HEK293T (cell line): Measurements from ENCODE around the gene MAGEB4.
A peak's percentile ranks its signal among the peaks of the same experiment; 100 is the strongest.

Source experiments
- CTCF ChIA-PET: fragments of 350-600 bp; formaldehyde crosslinking; extraction: SDS; loops from one replicate; lab custom pipeline; 2021; ENCODE audit warnings: antibody characterized with exemption, inconsistent platforms; lab: Yijun Ruan, JAX
- POLR2A ChIA-PET: fragments of 350-600 bp; formaldehyde crosslinking; extraction: SDS; loops from one replicate; lab custom pipeline; 2020; ENCODE audit warnings: antibody characterized with exemption, inconsistent platforms; lab: Yijun Ruan, JAX
- DNase-seq: peaks from one replicate; pipeline ENCODE4 v3.0.0; 2012; ENCODE audit warnings: mixed read lengths; ENCODE audit errors: extremely low spot score
- ARNT ChIP-seq: fragments of 450-650 bp; IDR thresholded peaks from 2 replicates; pipeline ENCODE4 v1.6.1; 2017; ENCODE audit warnings: mild to moderate bottlenecking
- BHLHE40 ChIP-seq: fragments of 450-650 bp; IDR thresholded peaks from 2 replicates; pipeline ENCODE4 v1.6.1; 2016; ENCODE audit warnings: mild to moderate bottlenecking, moderate library complexity, borderline replicate concordance
- CTBP1 ChIP-seq: fragments of 450-650 bp; IDR thresholded peaks from 2 replicates; pipeline ENCODE4 v1.6.1; 2016; ENCODE audit warnings: borderline replicate concordance
- ELF4 ChIP-seq: fragments of 450-650 bp; IDR thresholded peaks from 2 replicates; pipeline ENCODE4 v1.6.1; 2017; ENCODE audit warnings: antibody characterized with exemption
- FOXA1 ChIP-seq: fragments of 450-650 bp; IDR thresholded peaks from 2 replicates; pipeline ENCODE4 v1.6.1; 2016; ENCODE audit warnings: mild to moderate bottlenecking
- FOXK2 ChIP-seq: fragments of 450-650 bp; IDR thresholded peaks from 2 replicates; pipeline ENCODE4 v1.6.1; 2016; ENCODE audit warnings: mild to moderate bottlenecking
- FOXM1 ChIP-seq: fragments of 450-650 bp; IDR thresholded peaks from 2 replicates; pipeline ENCODE4 v1.6.1; 2017; ENCODE audit warnings: mild to moderate bottlenecking, borderline replicate concordance
- HDGF ChIP-seq: fragments of 450-650 bp; IDR thresholded peaks from 2 replicates; pipeline ENCODE4 v1.6.1; 2017; ENCODE audit warnings: antibody characterized with exemption, borderline replicate concordance
- L3MBTL2 ChIP-seq: fragments of 450-650 bp; conservative IDR thresholded peaks from 2 replicates; pipeline ENCODE4 v1.6.1; 2016; ENCODE audit warnings: mild to moderate bottlenecking
- LEF1 ChIP-seq: fragments of 450-650 bp; IDR thresholded peaks from 2 replicates; pipeline ENCODE4 v1.6.1; 2017; ENCODE audit warnings: mild to moderate bottlenecking, borderline replicate concordance
- NFRKB ChIP-seq: fragments of 450-650 bp; IDR thresholded peaks from 2 replicates; pipeline ENCODE4 v1.6.1; 2016; ENCODE audit warnings: mild to moderate bottlenecking, moderate library complexity
- PKNOX1 ChIP-seq: fragments of 450-650 bp; IDR thresholded peaks from 2 replicates; pipeline ENCODE4 v1.6.1; 2016
- SP1 ChIP-seq: fragments of 450-650 bp; IDR thresholded peaks from 2 replicates; pipeline ENCODE4 v1.6.1; 2017
- SUZ12 ChIP-seq: fragments of 450-650 bp; IDR thresholded peaks from 2 replicates; pipeline ENCODE4 v1.6.1; 2016; ENCODE audit warnings: mild to moderate bottlenecking
- TARDBP ChIP-seq: fragments of 450-650 bp; IDR thresholded peaks from 2 replicates; pipeline ENCODE4 v1.6.1; 2016
- ZNF384 ChIP-seq: fragments of 450-650 bp; IDR thresholded peaks from 2 replicates; pipeline ENCODE4 v1.6.1; 2016

MAGEB4 gene

DNA sequence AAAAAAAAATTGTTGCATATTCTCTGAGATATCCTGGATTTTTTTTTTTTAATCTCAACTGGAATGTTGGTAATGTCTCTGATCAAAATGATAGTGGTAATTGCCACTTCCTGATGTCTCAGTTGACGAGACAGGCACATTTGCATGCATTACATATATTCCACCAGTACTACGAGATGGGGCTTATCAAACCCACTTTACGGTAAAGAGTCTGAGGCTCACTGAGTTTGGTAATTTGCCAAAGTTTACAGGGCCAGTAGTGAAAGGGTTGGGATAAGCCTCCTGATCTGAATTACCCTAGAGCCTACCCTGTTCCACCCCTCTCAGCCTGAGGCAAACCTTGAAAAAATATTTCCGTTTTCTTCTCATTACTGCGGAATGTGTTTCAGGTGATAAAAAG is 21.1 kb upstream of the MAGEB4 start:
- CTCF ChIA-PET, result no interaction called here
- POLR2A ChIA-PET, result no interaction called here
- DNase-seq, result no peak
- TF ChIP-seq SUZ12 (no peak), HDGF (no peak), FOXA1 (no peak), TARDBP (no peak), PKNOX1 (no peak), ELF4 (no peak), NFRKB (no peak)

- DNase-seq, result no peak
- TF ChIP-seq HDGF (no peak), ARNT (no peak), BHLHE40 (no peak), ZNF384 (no peak), SUZ12 (no peak), L3MBTL2 (no peak), NFRKB (no peak), TARDBP (no peak), FOXA1 (no peak), FOXK2 (no peak), FOXM1 (no peak)
- ChIA-PET POLR2A (no interaction called here), CTCF (no interaction called here)
These were observed 17.3 kb upstream of the MAGEB4 start for GRCh38 chrX:30224536-30224935.

DNA sequence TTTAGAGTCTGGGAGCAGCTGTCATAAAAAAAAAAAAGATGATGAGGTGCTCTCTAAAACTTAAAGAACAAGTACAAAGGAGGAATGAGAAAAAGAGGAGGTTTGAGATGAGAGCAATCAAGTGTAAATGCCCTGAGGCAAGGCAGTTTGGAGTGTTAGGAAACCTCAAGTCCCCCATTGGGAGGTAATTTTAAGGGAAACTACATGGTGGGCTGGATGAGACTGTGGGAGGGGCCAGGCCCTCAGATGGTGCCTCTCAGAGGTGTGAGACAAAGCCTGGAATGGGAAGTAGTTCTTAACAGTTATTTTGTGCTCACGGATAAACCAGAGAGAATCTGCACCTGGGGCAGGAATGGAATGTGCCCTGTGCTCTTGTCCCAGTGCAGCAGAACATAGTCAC is 13.3 kb upstream of the MAGEB4 start:
- no peak for TF ChIP-seq CTBP1
- TF ChIP-seq SP1, result no peak
- TF ChIP-seq NFRKB, result no peak
- TF ChIP-seq ELF4, result no peak
- no peak for TF ChIP-seq FOXM1
- TF ChIP-seq ARNT, result no peak
- no peak for TF ChIP-seq BHLHE40
- ChIA-PET POLR2A (no interaction called here), CTCF (no interaction called here)
- DNase-seq, result no peak

DNA sequence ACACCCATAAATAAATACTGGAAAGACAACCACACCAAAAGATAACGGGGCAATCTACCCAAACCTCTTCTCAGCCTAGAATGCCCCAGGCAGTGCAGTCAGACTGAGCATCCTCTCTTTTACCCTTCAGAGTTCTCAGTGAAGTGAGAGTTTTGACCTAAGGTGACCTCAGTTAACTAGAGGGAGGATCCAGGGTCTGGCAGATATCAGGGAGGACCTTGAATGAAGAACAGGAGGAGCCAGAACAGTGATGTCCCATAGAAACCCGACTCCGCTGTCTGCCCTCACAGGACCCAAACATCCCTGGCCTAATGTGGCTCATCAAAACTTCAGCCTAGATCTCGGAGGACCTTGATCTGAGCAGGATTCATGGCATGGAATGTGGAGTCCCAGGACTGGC is 11.4 kb upstream of the MAGEB4 start, which contains the start of gene MAGEB3:
TSS of gene MAGEB3 (plus strand) at position 263 of the 400 bp plus-strand sequence. CDS start 5,268 bp downstream, outside the sequence.
- no peak for TF ChIP-seq BHLHE40
- DNase-seq, result no peak
- ChIA-PET CTCF (no interaction called here), POLR2A (no interaction called here)

DNA sequence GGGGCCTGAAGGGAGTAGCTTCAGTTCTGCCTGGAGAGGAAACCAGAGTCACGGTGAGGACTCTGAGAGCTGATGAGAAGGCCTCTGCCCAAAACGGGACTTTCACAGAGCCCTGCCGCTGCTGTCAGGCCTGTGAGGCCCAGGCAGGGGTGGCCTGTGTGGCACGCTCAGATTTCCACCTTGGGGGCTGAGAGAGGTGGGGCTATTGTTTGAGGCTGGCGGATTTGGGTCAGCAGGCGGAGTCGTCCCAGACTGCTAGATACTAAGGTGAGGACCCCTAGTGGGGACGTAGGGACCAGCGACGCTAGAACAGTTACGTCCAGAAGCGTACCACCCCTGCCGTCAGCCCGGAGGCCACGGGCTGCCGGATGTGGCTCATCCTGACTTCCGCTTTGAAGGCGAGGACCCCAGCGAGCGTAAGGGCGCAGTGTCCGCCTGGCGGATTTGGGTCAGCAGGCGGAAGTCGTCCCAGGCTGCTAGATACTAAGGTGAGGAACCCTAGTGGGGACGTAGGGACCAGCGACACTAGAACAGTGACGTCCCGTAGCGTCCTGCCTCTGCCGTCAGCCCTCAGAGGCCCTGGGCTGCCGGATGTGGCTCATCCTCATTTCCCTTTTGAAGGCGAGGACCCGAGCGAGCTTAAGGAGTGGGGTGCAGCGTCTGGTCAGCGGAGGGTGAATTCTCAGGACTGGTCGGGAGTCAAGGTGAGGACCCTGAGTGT is 5.1 kb downstream of the MAGEB4 start, which contains the start of gene MAGEB1:
TSS of gene MAGEB1 (plus strand) at position 378 of the 721 bp plus-strand sequence. CDS start 3,348 bp downstream, outside the sequence.
- TF ChIP-seq TARDBP, result no peak
- TF ChIP-seq NFRKB, result no peak
- TF ChIP-seq ELF4, result no peak
- no peak for TF ChIP-seq FOXA1
- TF ChIP-seq ZNF384, result no peak
- TF ChIP-seq HDGF, result no peak
- TF ChIP-seq FOXK2, result no peak
- no peak for TF ChIP-seq PKNOX1
- TF ChIP-seq FOXM1, result no peak
- no peak for TF ChIP-seq SP1
- no peak for TF ChIP-seq L3MBTL2
- no peak for TF ChIP-seq BHLHE40
- TF ChIP-seq LEF1, result no peak
- TF ChIP-seq ARNT, result no peak
- no peak for TF ChIP-seq CTBP1
- TF ChIP-seq SUZ12, result no peak
- ChIA-PET POLR2A (no interaction called here), CTCF (no interaction called here)
- DNase-seq, result peak; percentile 12

GRCh38 chrX:30248854-30249253 is 7.1 kb downstream of the MAGEB4 start:
- CTCF ChIA-PET, result no interaction called here
- no peak for TF ChIP-seq PKNOX1
- no peak for TF ChIP-seq L3MBTL2
- TF ChIP-seq ELF4, result no peak
- TF ChIP-seq FOXK2, result no peak
- TF ChIP-seq FOXA1, result no peak
- no peak for TF ChIP-seq SP1
- no peak for TF ChIP-seq ZNF384
- no peak for TF ChIP-seq ARNT
- no peak for TF ChIP-seq TARDBP
- no peak for TF ChIP-seq SUZ12
- no peak for TF ChIP-seq CTBP1
- TF ChIP-seq NFRKB, result no peak
- TF ChIP-seq HDGF, result no peak
- TF ChIP-seq FOXM1, result no peak
- no peak for TF ChIP-seq BHLHE40
- no peak for TF ChIP-seq LEF1
- DNase-seq, result no peak
- POLR2A ChIA-PET, result no interaction called here
